Ectodermal cell (in vitro differentiated cells): ENCODE data around the gene CACNB4.

Experiments used
- H3K27ac ChIP-seq: 2 replicates; pipeline ENCODE4 v1.7.0; 2013; ENCODE audit warnings: mild to moderate bottlenecking, low read depth, low read length; ENCODE audit not compliant: insufficient read depth, poor library complexity, severe bottlenecking
- H3K27me3 ChIP-seq: 2 replicates; pipeline ENCODE4 v1.7.0; 2013; ENCODE audit warnings: mild to moderate bottlenecking, low read length; ENCODE audit not compliant: insufficient read depth, control insufficient read depth, poor library complexity, severe bottlenecking
- H3K36me3 ChIP-seq: one replicate; pipeline ENCODE4 v1.7.0; 2013; ENCODE audit warnings: low read length; ENCODE audit not compliant: control insufficient read depth, insufficient read depth
- H3K4me1 ChIP-seq: one replicate; pipeline ENCODE4 v1.7.0; 2013; ENCODE audit warnings: low read length; ENCODE audit not compliant: control insufficient read depth, insufficient read depth
- H3K4me3 ChIP-seq: 2 replicates; pipeline ENCODE4 v1.7.0; 2013; ENCODE audit warnings: low read depth, low read length, control low read depth; ENCODE audit not compliant: insufficient read depth
- H3K9me3 ChIP-seq: 2 replicates; pipeline ENCODE4 v1.7.0; 2013; ENCODE audit warnings: mild to moderate bottlenecking, low read length, moderate library complexity; ENCODE audit not compliant: control insufficient read depth
- WGBS, 2 experiments: methylation state at CpG; one replicate each; pipeline ENCODE4 v1.1.7; 2013; ENCODE audit warnings: missing lambda C conversion rate in 2 of 2; 5-methylcytosine and 5-hydroxymethylcytosine counted together

Gene CACNB4

DNA sequence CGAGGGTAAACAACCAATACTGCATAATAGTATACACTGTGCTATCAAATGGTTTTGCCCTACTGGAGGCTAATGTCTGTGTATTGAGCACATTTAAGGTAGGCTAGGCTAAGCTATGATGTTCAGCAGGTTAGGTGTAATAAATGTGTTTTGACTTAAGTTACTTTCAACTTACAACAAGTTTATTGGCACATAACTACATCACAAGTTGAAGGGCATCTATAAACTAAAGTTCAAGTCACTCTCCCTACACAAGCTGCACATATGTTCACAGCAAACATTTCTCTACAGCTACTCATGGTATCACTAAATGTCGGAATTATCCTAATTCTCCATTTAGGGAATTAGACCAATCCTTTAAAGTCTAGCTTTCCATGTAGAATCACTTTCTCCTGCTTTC, 282.0 kb downstream of the CACNB4 start:
- 96 to 98% methylated on average over 2 of the region's 2 CpGs for WGBS, 2 experiments

GRCh38 chr2:151815821-151816489, 282.9 kb downstream of the CACNB4 start:
- Histone ChIP-seq H3K9me3 (no peaks in the 10 kb centered on the region), H3K4me3 (no peak overlapping the region), H3K27me3 (no peaks in the 10 kb centered on the region), H3K36me3 (peaks cover 17% of the 10 kb centered on the region), H3K4me1 (no peaks in the 10 kb centered on the region), H3K27ac (no peak overlapping the region)
- 92 to 93% methylated on average over 6 of the region's 9 CpGs for WGBS, 2 experiments

More for the DNA sequence above, 282.0 kb downstream of the CACNB4 start:
- Histone ChIP-seq H3K4me1 (no peaks in the 10 kb centered on the region), H3K27ac (no peak overlapping the region), H3K36me3 (peaks cover 12% of the 10 kb centered on the region), H3K4me3 (no peak overlapping the region), H3K27me3 (no peaks in the 10 kb centered on the region), H3K9me3 (no peaks in the 10 kb centered on the region)

- Histone ChIP-seq H3K27me3 (no peaks in the 10 kb centered on the region), H3K4me3 (no peak overlapping the region), H3K9me3 (no peaks in the 10 kb centered on the region), H3K27ac (no peak overlapping the region), H3K4me1 (no peaks in the 10 kb centered on the region), H3K36me3 (peaks cover 33% of the 10 kb centered on the region)
- 95 to 97% methylated on average over 1 of the region's 1 CpG for WGBS, 2 experiments
These were observed 288.4 kb downstream of the CACNB4 start for GRCh38 chr2:151810489-151810888.

DNA sequence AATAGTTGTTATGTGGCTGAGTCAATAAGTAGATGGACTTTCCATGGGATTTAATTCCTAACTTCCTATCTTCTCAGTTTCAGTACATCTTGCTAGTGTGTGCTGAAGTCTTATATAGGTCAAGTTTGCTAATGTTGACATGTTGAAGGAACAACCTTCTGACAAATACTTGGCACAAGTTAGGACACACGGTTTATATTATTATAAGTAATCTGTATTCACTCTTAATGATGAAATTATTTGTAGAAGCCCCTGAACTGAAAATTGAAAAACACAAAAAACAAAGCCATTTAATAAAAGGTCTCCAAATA, 289.8 kb downstream of the CACNB4 start:
- Histone ChIP-seq H3K36me3 (peaks cover 33% of the 10 kb centered on the region), H3K27ac (no peak overlapping the region), H3K9me3 (no peaks in the 10 kb centered on the region), H3K27me3 (no peaks in the 10 kb centered on the region), H3K4me3 (no peak overlapping the region), H3K4me1 (no peaks in the 10 kb centered on the region)
- WGBS, 2 experiments: no CpG with 5 or more reads among the region's 1 CpG

DNA sequence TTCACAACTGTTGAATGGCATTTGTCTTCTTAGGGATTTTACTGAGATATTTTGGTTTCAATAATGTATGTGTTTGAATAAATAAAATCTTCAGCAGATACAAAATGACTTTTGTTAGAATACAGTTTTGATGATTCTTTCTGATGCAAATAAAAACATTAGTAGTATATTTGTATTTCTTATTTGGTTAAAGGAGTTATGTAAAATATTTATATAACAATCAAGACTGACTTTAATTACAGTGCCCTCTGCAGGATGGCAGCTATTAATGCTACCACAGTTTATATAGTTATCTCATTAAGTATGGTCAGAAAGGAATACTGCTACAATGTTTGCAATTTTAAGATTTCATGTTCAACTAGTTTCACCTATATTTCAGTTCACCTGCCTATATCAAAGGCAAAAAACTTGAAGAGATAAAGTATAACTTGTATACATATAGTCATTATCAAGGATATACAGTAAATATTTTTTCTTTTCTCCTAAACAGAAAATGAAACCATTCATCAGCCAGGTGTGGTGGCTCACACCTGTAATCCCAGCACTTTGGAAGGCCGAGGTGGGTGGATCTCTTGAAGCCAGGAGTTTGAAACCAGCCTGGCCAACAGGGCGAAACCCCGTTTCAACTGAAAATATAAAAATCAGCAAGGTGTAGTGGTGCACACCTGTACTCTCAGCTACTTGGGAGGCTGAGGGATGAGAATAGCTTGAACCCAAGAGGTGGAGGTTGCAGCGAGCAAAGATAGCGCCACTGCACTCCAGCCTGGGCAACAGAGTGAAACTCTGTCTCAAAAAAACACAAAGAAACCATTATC, 290.4 kb downstream of the CACNB4 start:
- H3K36me3 ChIP-seq: peaks cover 30% of the 10 kb centered on the region
- H3K4me1 ChIP-seq: no peaks in the 10 kb centered on the region
- no peak overlapping the region for H3K4me3 ChIP-seq
- H3K27me3 ChIP-seq: no peaks in the 10 kb centered on the region
- 91 to 94% methylated on average over 5 of the region's 5 CpGs for WGBS, 2 experiments
- H3K27ac ChIP-seq: no peak overlapping the region
- H3K9me3 ChIP-seq: no peaks in the 10 kb centered on the region

DNA sequence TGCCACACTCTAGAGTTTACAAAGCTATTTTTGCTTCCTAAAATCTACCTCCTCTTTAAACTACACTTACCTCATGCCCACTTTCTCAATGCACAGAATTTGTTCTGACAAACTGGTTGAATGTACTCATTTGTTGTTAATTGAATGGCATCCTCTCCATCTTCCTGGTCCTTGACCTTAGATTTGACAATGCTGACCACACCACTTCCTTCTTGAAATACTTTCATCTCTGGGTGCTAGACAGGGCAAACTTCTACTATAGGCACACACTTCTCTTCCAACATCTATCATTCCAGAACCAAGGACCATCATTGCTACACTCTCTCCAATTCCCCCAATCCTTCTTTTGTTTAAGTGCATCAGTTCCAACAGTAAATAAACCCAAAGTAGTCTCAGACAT, 292.9 kb downstream of the CACNB4 start:
- Histone ChIP-seq H3K36me3 (peaks cover 21% of the 10 kb centered on the region), H3K27ac (no peak overlapping the region), H3K4me1 (no peaks in the 10 kb centered on the region), H3K4me3 (no peak overlapping the region), H3K9me3 (no peaks in the 10 kb centered on the region), H3K27me3 (no peaks in the 10 kb centered on the region)

DNA sequence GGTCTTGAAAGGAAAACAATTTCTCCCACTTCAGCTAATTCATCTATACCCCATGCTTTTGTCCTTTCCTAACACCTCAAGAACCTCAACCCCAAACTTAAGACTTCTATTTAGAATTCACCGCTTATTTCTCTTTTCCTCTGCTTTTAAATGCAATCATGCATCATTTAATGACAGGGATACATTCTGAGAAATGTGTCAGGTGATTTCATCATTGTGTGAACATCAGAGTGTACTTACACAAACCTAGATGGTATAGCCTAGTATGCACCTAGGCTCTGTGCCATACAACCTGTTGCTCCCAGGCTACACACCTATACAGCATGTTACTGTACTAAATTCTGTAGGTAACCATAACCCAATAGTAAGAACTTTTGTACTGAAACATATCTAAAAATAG, 293.5 kb downstream of the CACNB4 start:
- Histone ChIP-seq H3K9me3 (no peaks in the 10 kb centered on the region), H3K4me1 (no peaks in the 10 kb centered on the region), H3K36me3 (peaks cover 18% of the 10 kb centered on the region), H3K27ac (no peak overlapping the region), H3K27me3 (no peaks in the 10 kb centered on the region), H3K4me3 (no peak overlapping the region)
- WGBS, 2 experiments: 89 to 100% methylated on average over 1 of the region's 1 CpG

- Histone ChIP-seq H3K4me3 (no peak overlapping the region), H3K36me3 (peaks cover 18% of the 10 kb centered on the region), H3K4me1 (no peaks in the 10 kb centered on the region), H3K27me3 (no peaks in the 10 kb centered on the region), H3K27ac (no peak overlapping the region), H3K9me3 (no peaks in the 10 kb centered on the region)
These were observed 295.0 kb downstream of the CACNB4 start for GRCh38 chr2:151803811-151804210.

DNA sequence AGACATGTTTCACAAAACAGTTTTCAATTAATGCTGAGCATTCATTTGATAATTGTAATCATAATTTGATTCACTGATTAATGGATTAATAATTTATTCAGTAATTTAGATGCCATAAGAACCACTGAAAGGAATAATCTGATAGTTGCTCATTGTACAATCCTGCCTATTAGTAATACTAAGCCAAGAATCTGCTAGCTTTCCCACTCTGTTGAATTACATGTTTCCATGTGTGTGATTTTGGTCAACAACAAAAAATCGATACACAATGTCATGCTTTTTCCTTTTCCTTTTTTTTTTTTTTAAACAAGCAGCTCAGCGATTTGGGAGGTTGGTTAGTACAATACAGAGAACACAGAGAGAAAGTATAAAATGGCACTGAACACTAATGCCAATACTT, 296.5 kb downstream of the CACNB4 start:
- Histone ChIP-seq H3K9me3 (no peaks in the 10 kb centered on the region), H3K27ac (no peak overlapping the region), H3K36me3 (peaks cover 13% of the 10 kb centered on the region), H3K4me1 (no peaks in the 10 kb centered on the region), H3K27me3 (no peaks in the 10 kb centered on the region), H3K4me3 (no peak overlapping the region)
- 92% methylated on average over 2 of the region's 2 CpGs; no CpG with 5 or more reads in 1 of the 2 experiments for WGBS, 2 experiments

- 91 to 100% methylated on average over 1 to 2 of the region's 3 CpGs for WGBS, 2 experiments
- H3K4me3 ChIP-seq: no peak overlapping the region
- H3K4me1 ChIP-seq: no peaks in the 10 kb centered on the region
- peaks cover 9% of the 10 kb centered on the region for H3K36me3 ChIP-seq
- no peaks in the 10 kb centered on the region for H3K9me3 ChIP-seq
- no peaks in the 10 kb centered on the region for H3K27me3 ChIP-seq
- no peak overlapping the region for H3K27ac ChIP-seq
These were observed 299.0 kb downstream of the CACNB4 start for GRCh38 chr2:151799886-151800292.
